HG03097 (cell line): Measurements from ENCODE around the gene METTL14.
"Not testable (repeated sequence)": the region's sequence is repeated elsewhere in the genome, so short reads cannot be mapped to it uniquely, and the experiment has no call there.

ENCODE experiments used
- ATAC-seq: cut with Tn5 transposase; IDR thresholded peaks from one replicate; pipeline ENCODE4 v1.9.1; 2021; ENCODE audit not compliant: unreplicated experiment, low FRiP score

METTL14 gene

DNA sequence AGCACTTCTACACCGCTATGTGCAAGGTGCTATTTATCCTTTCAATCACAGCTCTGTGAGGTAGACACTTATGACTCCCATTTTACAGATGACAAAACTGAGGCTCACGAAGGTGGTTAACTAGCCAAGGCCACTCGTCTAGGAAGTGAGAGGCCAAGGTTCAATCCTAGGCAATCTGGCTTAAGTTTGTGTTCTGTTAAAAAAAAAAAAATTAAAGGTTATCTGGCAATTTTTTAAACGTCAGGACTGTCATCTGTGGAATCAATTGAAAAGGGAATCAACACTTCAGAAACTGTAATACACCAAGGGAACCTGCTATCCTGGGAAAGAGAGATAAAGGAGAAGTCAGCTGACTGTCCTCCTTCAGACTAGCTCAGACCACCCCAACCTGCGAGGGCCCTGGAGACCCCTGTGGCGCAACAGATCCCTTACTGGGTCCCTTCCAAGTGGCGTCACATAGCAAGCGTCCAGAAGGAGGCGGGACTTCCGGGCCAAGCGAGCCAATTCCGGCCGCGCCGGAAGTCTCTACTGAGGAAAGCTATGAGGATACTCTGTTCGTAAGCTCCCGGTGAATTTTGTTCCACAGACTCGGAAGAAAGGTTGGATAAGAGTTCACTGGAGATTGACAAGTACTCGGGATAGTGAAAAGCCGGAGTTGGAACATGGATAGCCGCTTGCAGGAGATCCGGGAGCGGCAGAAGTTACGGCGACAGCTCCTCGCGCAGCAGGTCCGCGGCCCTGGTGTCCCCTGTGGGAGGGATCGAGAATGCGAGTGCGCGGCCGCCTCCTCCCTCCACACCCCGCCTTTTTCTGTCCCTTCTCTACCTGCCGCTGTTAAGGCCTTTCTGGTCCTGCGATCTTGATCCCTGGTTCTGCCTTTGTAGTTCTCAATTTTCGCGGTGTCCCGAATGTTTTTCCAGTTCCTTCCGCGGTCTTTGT is at the start of gene METTL14:
Gene METTL14, plus strand, starts transcription at position 520 of the 939 bp plus-strand sequence. Its CDS starts 143 bp downstream, at position 663.
- peak; percentile 100 for ATAC-seq

DNA sequence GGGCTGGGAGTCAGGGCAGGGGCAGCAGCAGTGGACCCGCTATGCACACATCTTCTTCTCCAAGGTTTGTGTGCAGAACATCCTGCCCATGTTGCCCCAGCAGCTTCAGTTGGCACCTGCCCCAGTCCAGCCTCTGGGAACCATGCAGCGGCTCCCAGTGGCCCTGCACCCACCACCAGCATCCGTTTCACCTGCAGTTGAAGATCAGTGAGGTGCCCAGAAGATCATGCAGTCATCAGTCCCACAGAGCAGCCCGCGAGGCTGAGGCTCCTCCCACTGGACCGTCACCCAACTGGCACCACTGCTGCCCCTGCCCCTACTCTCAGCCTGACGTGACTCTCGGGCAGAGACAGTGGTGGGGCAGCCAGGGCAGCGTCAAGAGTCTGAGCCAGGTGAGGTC is 49.1 kb upstream of the METTL14 start:
- not testable (repeated sequence) for ATAC-seq

GRCh38 chr4:118664665-118665064 is 20.5 kb upstream of the METTL14 start:
- ATAC-seq = not testable (repeated sequence)

DNA sequence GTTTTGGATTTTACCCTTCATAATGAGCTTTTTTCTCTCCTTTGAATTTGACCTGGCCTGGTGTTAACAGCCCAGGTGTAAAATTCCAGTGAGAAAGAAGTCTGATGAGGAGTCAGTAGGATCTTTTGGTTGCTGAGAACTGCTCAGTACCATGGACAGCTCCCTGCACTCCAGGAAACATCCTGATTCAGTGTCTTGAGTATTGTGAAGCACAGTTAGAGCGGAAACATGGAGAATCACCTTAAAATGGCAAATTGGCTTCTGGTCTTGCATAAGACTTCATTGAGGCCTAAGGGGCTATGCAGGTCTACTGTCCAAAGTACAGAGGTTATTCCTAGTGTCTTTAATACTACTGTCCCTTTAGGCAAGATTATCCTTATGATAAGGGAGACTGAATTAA is 16.0 kb upstream of the METTL14 start:
- not testable (repeated sequence) for ATAC-seq

DNA sequence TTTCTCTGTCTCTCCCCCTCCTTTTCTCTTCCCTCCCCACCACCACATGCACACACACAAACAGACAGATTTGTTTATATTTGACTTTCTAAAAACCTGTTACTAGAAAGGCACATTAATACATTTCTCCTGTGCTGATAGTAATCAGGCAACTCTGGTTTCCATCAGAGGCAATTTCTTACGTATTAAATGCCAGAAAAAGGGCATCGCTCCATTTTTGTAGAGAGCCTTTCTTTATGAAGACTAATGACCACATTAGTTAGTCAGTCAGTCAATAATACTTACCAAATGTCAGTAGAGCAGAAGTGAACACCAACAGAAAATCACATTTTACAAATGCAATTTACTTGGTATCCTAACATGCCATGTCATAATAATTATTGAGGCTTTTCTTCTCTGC is 14.2 kb upstream of the METTL14 start:
- ATAC-seq = not testable (repeated sequence)

- ATAC-seq = no peak
Measured at GRCh38 chr4:118676128-118676527, 9.1 kb upstream of the METTL14 start.

- ATAC-seq = no peak
Measured at GRCh38 chr4:118680808-118681207, 4.4 kb upstream of the METTL14 start.

DNA sequence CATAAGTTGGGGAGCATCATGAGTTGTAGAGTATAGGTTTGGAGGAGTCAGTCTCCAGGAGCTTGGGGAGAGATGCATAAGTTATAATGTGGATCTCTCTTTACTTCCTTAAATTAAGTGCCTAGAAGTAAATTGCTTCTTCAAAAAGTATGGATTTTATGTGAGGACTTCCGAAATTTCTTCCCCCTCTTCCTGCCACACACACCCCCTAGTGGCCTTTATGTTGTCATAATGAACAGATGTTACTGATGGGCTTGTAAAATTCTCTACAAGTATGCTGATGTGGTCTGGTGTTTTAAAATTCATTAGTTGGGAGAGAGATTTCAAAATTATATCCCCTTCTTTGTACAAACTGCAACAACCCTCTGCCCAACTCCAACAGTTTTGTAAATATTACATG is 2.3 kb upstream of the METTL14 start:
- ATAC-seq = no peak

- no peak for ATAC-seq
Measured at GRCh38 chr4:118683513-118683912, 1.7 kb upstream of the METTL14 start.

DNA sequence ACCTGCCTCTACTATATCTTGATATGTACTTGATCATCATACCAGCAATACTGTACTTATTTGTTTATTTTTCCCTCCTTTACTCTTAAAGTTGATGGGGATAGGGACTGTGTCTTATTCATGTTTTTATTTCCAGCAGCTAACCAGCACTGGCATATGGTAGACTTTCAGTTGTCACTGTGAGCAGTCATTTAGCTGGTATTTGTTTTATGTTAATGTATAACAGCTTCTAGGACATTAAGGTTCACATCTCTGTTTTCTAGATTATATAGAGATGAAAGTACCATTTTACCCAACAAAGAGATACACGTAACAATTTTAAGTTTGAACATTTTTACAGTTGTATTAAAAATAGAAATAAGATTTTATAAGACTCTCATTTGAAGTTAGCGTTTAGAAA is 17.9 kb downstream of the METTL14 start:
- no peak for ATAC-seq

DNA sequence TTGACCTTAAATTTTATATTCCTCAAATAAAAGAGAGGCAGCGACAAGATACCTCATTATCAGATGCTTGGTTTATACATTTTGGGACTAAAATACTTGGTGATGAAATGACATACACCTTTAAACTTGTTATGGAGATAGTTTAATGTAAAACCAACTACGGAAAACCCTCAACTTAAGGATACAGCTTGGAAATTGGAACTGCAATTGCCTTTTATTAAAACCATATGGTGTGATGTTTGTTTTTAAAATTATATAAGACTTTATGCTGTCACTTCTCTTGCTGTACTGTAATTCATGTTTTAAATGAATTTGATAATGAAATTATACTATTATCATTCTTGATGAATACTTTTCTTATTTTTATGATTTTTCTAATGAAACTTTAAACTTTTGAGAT is 25.9 kb downstream of the METTL14 start:
- ATAC-seq = no peak

GRCh38 chr4:118712872-118713271 is 27.7 kb downstream of the METTL14 start:
- ATAC-seq = no peak

DNA sequence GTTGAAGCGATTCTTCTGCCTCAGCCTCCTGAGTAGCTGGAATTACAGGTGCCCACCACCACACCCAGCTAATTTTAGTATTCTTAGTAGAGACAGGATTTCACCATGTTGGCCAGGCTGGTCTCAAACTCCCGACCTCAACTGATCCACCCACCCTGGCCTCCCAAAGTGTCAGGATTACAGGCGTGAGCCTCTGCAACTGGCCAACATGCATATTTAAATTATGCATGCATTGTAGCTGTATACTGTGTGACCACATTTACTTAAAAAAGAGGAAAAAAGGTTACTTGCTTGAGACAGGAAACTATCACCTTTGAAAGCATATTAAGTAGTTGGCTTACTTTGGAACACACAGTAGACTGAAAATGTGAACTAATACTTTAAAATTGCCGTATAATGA is 29.5 kb downstream of the METTL14 start:
- no peak for ATAC-seq

- no peak for ATAC-seq
Measured at GRCh38 chr4:118716304-118716703, 31.1 kb downstream of the METTL14 start.

- ATAC-seq = no peak
Measured at GRCh38 chr4:118718511-118719170, 33.4 kb downstream of the METTL14 start.

GRCh38 chr4:118721752-118722151 is 36.6 kb downstream of the METTL14 start:
- ATAC-seq = no peak

DNA sequence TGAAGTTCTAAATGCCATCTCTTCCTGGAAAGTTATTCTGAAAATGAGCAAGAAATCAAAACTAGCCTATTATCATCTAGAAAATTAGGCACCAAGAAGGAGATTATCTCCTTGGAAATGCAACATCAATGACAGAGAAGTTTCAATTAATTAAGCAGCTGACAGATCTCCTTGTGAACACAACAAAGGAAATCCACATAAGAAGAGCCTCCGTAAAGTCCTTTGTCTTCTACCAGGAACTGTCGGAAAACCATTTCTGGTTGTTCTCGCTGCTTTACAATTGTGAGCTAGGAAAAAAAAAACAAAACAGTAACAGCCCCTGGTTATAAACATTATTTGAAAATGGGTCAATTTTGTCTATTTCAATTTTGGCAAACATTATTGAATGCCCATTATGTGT is 38.2 kb downstream of the METTL14 start:
- ATAC-seq = no peak

GRCh38 chr4:118727360-118727759 is 42.2 kb downstream of the METTL14 start:
- no peak for ATAC-seq

GRCh38 chr4:118729287-118730286 is 44.4 kb downstream of the METTL14 start:
- ATAC-seq = no peak

GRCh38 chr4:118730683-118731082 is 45.5 kb downstream of the METTL14 start:
- no peak for ATAC-seq
